Activated naive CD4-positive, alpha-beta T cell treated with anti-CD3 and anti-CD28 coated beads, Interleukin-2, amount 10 ng/mL, durations not matched to agents 5 hours and 36 hours (primary cell): ENCODE results near the gene NPIPB13. TPM values are rescaled to one million over a fixed set of nuclear protein-coding genes. Genes with fewer than 3 reads are reported as not detected.

Experiments used
- total RNA-seq, 2 experiments: library from RNA; stranded (reverse); gene quantifications; one replicate each; pipeline ENCODE4 v1.2.3, GENCODE V29; 2021

The NPIPB13 gene
- 10 to 100 TPM in 1 of 2 experiments, 1 to 10 TPM in 1; 7.5 to 15.5 TPM for total RNA-seq

GRCh38 chr16:30248379-30248778 is at the start of gene NPIPB13:
Gene NPIPB13, minus strand, starts transcription at chr16:30248479. Its CDS starts 2,906 bp downstream, at chr16:30245573.

GRCh38 chr16:30199049-30199448 is 49.2 kb downstream of the NPIPB13 start, which contains the start of gene SULT1A3:
Gene SULT1A3, plus strand, starts transcription at chr16:30199255. Its CDS starts 1,474 bp downstream, at chr16:30200729.

Other genes starting within 250 kb of the NPIPB13 start
- not detected for gene DOC2A, start 237.5 kb downstream of the NPIPB13 start, total RNA-seq
- not detected for gene C16orf92, start 225.3 kb downstream of the NPIPB13 start, total RNA-seq
- 1 to 10 TPM; 4.7 to 5.8 TPM for gene TLCD3B, start 217.2 kb downstream of the NPIPB13 start, total RNA-seq
- gene ALDOA, start 182.7 kb downstream of the NPIPB13 start, total RNA-seq = 1,000 to 10,000 TPM; 1,254 to 1,292 TPM
- gene PPP4C, start 172.5 kb downstream of the NPIPB13 start, total RNA-seq = 100 to 1,000 TPM; 120 to 124 TPM
- gene TBX6, start 156.6 kb downstream of the NPIPB13 start, total RNA-seq = 1 to 10 TPM; 1.8 to 2.1 TPM
- 10 to 100 TPM; 96.1 to 96.3 TPM for gene YPEL3, start 152.3 kb downstream of the NPIPB13 start, total RNA-seq
- gene GDPD3, start 134.9 kb downstream of the NPIPB13 start, total RNA-seq = 10 to 100 TPM; 14.1 to 17.4 TPM
- 10 to 100 TPM; 75.2 to 75.6 TPM for gene MAPK3, start 125.3 kb downstream of the NPIPB13 start, total RNA-seq
- 1,000 to 10,000 TPM; 1,549 to 1,565 TPM for gene CORO1A, start 64.9 kb downstream of the NPIPB13 start, total RNA-seq
- gene BOLA2B, start 54.8 kb downstream of the NPIPB13 start, total RNA-seq = 100 to 1,000 TPM; 122 to 123 TPM
- 10 to 100 TPM; 74.5 to 91.7 TPM for gene SLX1A, start 54.6 kb downstream of the NPIPB13 start, total RNA-seq
- gene SULT1A3, start 49.2 kb downstream of the NPIPB13 start, total RNA-seq = 10 to 100 TPM; 24.0 to 31.6 TPM
- 10 to 100 TPM; 51.3 to 55.5 TPM for gene CD2BP2, start 106.8 kb upstream of the NPIPB13 start, total RNA-seq
- gene TBC1D10B, start 122.0 kb upstream of the NPIPB13 start, total RNA-seq = 10 to 100 TPM; 55.5 to 58.2 TPM
- gene MYL11, start 126.3 kb upstream of the NPIPB13 start, total RNA-seq = under 1 TPM in 1 of 2 experiments, not detected in 1; 0.78 TPM
- gene SEPTIN1, start 134.1 kb upstream of the NPIPB13 start, total RNA-seq = 100 to 1,000 TPM; 383 to 413 TPM
- 10 to 100 TPM; 14.3 to 14.9 TPM for gene ZNF48, start 146.9 kb upstream of the NPIPB13 start, total RNA-seq
- 1 to 10 TPM; 3.8 to 4.3 TPM for gene ZNF771, start 159.1 kb upstream of the NPIPB13 start, total RNA-seq
- gene DCTPP1, start 181.6 kb upstream of the NPIPB13 start, total RNA-seq = 10 to 100 TPM; 39.9 to 40.3 TPM
- gene SEPHS2, start 197.4 kb upstream of the NPIPB13 start, total RNA-seq = 10 to 100 TPM; 56.7 to 59.9 TPM
- 100 to 1,000 TPM; 550 to 559 TPM for gene ITGAL, start 224.3 kb upstream of the NPIPB13 start, total RNA-seq